Esophagus squamous epithelium (tissue), 4 donors: Measurements from ENCODE around the gene TNFSF12.

Experiments
- POLR2A ChIP-seq, 4 donors: fragments of 450-650 bp; IDR thresholded peaks; one replicate each; pipeline ENCODE4 v1.6.1; 2017; ENCODE audit warnings: antibody characterized with exemption in 4 of 4, mild to moderate bottlenecking in 4 of 4, moderate library complexity in 3 of 4
- TF ChIP-seq, protein P1 (sequence below), 6 experiments: fragments of 450-650 bp in 4 of 6; fragments of 200-600 bp in 2 of 6; sonication (generic) in 2 of 6; IDR thresholded peaks; one replicate each; pipeline ENCODE4 v1.5.1; 2016 to 2019; ENCODE audit warnings: antibody characterized with exemption in 6 of 6, mild to moderate bottlenecking in 4 of 6, moderate library complexity in 4 of 6

DNA sequence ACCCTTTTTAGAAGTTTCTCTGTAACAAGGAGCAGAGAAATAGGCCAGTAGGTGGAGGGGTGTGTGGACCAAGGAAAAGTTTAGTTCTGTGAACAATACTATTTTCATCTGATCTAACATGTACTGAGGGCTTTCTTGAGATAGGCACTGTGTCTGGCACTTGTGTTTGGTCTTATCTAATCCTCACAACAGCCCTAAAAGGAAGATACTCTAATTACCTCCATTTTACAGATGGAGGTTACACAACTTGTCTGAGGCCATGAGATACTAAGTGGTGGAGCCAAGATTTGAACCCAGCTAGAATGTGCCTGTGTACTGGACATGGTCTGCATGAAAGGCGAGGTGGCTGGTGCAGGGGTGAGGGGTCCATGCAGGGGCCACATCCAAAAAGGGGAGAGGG lies 4.5 kb downstream of the TNFSF12 start:
- TF ChIP-seq, protein P1, sequence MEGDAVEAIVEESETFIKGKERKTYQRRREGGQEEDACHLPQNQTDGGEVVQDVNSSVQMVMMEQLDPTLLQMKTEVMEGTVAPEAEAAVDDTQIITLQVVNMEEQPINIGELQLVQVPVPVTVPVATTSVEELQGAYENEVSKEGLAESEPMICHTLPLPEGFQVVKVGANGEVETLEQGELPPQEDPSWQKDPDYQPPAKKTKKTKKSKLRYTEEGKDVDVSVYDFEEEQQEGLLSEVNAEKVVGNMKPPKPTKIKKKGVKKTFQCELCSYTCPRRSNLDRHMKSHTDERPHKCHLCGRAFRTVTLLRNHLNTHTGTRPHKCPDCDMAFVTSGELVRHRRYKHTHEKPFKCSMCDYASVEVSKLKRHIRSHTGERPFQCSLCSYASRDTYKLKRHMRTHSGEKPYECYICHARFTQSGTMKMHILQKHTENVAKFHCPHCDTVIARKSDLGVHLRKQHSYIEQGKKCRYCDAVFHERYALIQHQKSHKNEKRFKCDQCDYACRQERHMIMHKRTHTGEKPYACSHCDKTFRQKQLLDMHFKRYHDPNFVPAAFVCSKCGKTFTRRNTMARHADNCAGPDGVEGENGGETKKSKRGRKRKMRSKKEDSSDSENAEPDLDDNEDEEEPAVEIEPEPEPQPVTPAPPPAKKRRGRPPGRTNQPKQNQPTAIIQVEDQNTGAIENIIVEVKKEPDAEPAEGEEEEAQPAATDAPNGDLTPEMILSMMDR (IDR thresholded peaks at IDR 0.05): no peak
- no peak for TF ChIP-seq POLR2A (IDR thresholded peaks at IDR 0.05)
